CD4-positive, alpha-beta T cell treated with Interleukin-17A for 4 hours (primary cell): ENCODE data around the gene CEP78.
"Not testable (repeated sequence)": the region's sequence is repeated elsewhere in the genome, so short reads cannot be mapped to it uniquely, and the experiment has no call there.

ENCODE experiments used
- DNase-seq: peaks from one replicate; pipeline ENCODE4 v3.0.0-alpha.2; 2020; ENCODE audit warnings: mixed read lengths

Gene CEP78

DNA sequence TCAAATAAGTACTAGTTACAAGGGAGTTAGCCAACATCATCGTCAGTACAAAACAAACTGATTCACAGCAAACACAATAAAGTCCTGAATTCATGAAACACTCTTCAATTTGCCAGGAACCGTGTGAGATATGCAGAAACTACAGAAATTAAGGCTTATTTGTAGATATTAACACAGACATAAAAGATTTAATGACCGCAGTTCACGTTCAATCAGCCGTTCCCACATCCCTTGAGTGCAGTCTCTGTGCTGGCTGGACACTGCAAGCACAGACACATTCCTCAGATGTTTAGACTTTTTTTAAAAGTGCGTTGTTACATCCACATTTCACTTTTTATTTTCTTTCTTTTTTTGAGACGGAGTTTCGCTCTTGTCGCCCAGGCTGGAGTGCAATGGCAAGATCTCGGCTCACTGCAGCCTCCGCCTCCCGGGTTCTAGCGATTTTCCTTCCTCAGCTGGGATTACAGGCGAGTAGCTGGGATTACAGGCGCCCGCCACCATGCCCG, 566 bp upstream of the CEP78 start:
- DNase-seq: no peak

DNA sequence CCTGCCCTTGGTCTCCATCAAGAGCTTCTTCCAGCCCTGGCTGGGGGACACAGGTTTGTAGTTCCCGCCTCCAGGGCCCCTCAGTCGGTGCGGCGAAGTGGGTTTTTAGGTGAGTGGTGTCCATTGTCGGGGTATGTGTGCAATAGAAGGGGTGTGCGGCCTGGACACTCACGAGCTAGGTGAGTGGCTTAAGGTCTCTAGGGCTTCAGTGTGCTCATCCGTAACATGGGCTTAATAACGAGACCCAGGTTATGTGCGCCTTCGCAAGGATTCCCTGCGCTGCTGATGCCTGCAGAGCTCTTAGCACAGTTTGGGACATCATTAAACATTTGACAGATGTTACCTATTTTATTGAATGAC, 656 bp downstream of the CEP78 start:
- DNase-seq: no peak

DNA sequence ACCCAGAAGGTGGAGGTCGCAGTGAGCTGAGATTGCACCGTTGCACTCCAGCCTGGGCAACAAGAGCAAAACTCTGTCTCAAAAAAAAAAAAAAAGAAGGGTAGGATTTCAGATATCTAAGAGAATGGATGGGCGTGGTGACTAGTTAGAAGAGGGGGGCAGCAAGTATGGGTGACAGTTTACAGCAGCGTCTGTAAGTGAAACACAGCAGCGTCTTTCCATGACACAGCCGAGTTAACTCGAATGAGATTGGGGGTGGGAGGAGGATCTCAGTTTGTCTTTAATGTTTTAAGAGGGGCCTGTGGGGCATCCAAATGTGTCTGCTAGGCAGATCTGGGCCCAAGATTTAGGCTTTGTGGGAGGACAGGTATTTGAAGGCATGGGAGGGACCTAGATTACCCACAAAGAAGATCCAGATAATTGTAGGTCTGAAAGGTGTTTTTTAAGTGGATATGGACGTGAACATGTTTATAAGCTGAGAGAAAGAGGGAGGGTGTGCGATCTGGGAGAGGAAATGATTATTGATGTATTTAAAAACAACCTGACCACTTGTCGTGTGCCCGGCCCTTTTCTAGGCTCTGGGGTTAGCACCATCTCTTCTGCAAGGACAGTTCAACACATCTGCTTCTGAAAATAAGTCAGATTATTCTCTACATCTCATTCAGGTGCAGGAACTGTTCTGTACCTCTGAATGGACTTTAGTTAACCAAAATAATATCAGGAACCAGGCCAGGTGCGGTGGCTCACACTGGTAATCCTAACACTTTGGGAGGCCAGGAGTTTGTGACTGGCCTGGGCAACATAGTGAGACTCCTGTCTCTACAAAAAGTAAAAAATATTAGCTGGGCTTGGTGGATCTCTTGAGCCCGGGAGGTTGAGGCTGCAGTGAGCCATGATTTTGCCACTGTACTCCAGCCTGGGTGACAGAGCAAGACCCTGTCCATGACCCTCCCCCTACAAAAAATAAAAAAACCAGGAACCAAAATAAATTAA, 2.5 kb downstream of the CEP78 start:
- no peak for DNase-seq

DNA sequence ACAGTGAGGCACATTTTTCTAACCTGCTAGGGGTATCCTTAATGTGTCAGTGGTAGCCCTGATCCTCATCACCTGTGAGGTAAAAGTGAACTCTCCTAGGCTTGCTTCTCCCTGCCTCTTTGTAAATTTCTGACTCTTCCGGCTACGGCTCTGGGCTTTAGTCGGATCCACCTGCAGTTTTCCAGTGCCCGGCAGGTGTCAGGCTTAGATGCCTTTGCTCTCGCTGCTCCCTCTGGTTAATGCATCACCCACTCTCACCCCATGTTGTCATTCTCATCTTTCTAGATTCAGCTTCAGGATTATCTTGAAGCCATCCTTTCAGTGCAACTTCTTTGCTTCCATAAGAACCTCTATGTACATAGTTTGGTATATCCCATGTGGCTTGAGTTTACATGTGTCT, 3.6 kb downstream of the CEP78 start:
- DNase-seq: peak; percentile 8

DNA sequence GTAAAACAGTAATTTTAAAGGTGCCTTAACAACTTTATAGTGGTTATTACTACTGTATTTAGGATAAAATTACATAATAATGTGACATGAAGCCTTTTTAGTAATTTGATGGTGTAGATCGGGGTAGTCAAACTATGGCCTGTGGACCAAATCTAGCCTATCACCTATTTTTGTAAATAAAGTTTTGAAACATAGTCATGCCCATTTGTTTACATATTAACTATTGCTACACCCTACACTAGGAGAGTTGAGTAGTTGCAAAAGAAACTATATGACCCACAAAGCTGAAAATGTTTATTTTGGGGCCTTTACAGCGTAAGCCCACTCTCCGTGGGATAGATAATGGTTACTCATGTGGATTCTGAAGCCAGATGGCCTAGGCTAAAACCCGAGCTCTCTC, 6.2 kb downstream of the CEP78 start:
- DNase-seq: no peak

DNA sequence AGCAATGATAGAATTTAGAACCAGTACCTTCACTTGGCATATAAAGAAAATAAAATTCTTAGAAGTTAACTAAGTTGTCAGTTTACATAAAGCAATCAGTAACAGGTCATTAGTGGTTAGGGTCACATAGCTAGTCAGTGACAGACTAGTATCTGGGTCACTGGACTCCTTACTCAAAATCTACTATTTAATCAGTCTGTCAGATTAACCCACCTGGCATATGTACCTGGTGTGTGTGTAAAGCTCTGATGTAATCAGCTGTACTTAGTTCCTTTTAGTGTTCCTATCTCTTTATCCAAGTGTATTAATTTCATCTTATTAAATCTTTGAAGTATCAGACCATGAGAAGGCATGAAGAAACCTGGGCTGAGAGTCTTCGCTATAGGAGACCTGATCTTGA, 7.3 kb downstream of the CEP78 start:
- DNase-seq: no peak

DNA sequence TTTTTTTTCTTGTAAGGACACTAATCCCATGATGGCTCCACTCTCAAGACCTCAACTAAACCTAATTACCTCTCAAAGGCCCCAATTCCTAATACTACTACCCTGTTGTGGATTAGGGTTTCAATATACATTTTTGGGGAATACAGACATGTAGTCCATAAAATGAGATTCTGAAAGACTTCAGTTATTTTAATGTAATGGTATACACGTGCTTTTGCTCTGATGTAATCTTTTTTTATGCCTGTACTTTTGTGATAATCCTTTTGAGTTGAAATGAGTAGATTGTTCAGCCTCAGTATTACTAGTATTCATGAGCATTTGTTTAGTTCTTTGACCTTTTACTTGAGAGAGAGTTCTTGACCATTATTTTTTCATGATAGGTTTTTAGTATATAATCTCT, 9.5 kb downstream of the CEP78 start:
- DNase-seq: no peak

DNA sequence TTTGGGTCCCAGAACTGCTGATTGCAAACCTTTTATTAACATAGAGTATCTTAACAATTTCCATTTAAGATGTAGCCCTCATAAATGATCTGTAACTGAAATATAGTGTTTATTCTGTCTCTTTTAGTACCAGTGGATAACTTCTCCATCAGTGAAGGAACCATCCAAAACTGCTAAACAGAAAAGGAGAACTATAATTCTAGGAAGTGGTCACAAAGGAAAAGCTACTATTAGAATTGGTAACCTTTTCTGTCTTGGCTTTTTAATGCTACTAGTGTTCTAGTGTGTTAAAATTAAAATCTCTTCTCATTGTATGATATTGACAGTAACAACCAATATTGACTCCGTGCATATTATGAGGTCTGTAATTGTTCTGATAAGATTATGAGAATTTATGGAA, 12.8 kb downstream of the CEP78 start:
- no peak for DNase-seq

DNA sequence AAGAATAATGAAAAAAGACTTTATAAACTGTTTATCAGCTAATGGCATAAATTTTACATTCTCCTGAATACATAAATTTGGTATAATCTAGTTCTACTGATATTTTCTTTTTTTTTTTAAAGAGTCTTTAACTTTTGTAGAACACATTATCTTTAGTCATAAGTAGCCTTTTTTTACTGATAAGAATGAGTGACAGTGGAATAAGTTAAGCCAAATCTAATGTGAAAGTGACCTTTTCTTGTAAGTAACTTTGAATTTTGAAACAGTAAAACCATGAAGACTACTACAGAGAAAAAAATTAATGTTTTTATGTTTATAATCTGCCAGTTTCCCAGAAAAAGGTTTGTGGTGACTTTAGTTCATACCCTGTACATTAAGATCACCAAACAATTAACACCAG, 13.7 kb downstream of the CEP78 start:
- DNase-seq: no peak

DNA sequence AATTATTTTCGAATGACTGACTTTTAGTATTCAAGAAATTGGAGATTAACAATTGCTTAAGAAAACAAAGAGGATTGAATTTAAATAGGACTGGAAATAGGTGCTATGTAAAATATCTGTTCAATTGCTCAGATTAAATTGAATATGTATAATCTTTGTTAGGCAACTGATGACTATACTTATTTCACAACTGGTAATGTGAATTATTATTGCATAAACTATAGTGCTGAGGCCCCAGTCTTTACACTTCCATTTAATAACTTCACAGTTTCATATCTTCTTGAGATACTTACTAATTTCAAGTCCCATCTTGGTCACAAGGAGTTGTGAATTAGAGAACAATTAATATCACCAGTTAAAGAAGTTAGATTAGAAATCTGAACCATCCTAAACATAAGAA, 16.7 kb downstream of the CEP78 start:
- DNase-seq: no peak

DNA sequence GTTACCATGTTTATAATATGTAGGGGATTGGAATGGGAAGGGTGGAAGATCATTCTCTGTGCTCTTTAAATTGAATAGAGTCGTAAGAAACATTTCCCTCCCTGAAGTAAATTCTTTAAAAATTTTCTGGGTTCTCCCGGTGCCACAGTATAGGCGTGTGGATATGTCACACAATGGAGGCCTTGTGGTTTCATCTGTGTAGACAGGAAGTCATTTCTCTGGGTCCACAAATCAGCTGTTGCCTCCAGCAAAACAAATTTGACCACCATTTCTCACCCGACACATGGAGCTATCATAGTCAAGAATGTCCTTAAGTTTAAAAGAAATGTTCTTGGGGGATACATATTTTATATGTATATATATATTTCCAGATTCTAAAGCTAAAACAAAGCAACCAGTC, 17.4 kb downstream of the CEP78 start:
- DNase-seq: no peak

DNA sequence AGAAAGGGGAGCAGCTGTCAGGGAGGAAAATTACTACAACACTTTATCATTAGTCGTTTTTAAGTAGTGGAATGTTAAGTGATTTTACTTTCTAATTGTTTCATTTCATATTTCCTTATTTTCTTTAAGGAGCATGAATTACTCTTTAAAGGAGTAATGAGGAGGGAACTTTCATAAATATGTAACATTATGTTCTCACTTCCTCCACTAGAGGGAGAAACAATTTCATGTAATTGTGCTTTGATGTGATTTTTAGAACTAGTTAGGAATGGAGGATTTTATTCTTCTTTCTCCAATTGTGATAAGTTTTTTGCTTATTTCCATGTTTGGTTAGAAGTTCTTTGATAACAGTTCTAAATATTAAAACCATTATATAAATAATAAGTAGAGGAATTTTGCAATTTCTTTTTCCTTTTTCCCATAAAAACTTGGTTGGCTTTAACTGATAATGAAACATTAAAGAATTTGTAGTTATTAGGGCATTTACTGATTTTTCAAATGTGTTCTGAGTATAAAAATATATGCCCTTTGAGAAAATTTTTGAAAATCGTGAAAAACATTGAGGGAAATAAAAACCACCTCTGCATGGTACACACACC, 25.6 kb downstream of the CEP78 start:
- no peak for DNase-seq

DNA sequence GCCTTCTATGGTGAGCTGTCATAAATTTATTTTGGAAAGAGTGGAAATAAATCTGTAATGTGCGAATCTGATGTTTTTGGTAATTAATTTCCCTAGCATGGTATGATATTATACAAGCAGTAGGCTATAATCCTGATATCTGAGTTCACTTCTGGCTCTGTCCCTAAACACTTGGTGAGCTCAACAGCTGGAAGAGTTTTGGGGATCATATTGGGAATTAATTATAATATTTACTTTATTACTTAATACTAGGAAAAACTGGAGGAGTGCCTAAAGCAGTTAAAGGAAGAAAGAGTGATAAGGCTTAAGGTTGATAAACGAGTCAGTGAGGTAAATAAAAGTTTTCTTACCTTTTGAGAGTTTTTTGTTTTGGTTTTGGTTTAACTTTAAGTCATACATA, 26.8 kb downstream of the CEP78 start:
- no peak for DNase-seq

DNA sequence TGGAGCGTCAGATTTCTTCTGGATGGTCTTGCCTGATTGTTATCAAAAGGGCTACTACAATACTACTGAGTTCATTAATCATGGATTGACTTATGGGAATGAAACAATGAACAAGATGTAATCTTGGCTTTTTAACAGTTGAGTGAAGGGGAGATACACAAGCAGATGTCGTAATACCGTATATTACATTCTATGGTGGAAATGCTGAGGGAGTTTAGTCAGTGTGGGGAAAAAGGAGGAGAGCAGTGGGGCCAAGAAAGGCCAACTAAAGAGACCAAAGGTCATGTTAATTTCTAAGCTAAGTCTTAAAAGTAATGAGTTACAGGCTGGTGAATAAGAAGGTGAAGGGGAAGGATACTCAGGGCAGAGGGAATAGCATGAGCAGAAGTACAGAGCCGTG, 32.0 kb downstream of the CEP78 start:
- no peak for DNase-seq

DNA sequence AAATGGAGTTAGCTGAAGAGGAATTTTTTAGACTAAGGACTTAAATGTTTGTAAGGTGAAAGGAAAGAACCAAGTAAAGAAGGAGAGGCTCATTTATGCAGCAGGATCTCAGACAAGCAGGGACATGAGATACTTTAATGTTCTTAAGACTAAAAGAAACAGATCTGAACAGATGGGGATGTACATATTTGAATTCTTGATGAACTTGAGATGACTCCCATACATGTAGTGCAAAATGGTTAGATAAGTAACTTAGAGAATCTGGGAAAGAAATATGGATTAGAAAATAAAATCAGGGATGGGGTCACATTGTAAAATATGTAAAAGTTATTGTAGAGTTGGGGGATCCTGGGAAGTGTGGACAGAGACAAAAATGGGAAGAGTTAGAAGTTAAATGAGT, 33.9 kb downstream of the CEP78 start:
- no peak for DNase-seq

DNA sequence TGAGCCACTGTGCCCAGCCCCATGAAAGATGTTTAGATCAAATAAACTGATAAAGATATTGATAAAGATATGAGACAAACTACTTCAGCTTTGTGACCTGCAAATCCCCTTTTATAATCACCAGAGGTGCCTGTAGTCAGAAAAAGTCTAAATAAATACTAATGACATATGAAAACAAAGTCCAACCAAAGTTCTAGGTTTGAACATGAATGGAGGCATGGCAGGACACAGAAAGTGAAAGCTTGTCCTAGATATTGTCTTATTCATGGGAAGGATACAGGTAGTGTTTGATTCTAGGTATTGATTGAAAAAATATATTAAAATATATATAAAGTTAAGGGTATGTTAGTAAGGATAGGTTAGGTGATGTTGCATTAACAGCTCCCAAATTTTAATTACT, 36.4 kb downstream of the CEP78 start:
- DNase-seq: no peak

DNA sequence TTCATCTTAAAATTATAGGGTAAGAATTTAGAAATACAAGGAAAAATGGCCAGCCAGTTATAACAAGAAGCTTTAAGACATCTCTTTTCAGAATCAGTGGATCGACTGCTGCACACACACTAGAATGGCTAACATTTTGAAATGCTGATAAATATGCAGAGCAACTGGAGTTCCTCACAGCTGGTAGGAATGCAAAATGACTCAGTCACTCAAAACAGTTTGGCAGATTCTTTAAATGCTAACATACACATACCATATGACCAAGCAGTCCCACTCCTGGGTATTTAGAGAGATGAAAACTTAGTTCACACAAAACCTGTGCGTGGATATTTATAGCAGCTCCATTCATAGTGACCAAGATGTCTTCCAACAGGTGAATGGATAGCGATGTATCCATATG, 37.9 kb downstream of the CEP78 start:
- DNase-seq: no peak

DNA sequence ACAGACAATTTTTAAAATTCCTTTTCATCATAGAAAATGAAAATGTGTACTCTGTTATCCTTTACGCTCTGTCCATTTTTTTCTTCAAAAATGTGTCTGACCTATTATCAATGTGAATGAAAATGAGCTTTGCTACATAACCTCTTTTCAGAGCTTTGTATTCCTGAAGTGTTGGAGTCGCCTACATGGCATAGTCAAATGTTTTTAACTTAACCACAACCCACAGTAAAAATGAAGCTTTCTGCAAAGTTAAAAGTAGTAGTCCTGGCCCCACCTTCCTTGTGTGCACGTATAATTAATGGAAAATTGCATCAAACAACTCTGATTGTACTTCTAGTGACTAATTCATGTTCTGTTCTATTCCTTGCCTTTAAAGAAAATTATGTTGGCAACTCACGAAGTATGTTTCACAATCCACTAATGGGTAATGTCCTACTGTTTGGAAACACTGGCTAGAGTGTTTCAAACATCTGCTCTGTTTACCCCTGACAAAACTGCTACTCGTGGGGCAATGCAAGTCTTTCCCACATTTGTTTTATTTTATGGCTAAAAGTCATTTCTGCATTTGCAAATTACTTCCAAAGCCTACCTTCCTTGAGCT, 42.4 kb downstream of the CEP78 start:
- DNase-seq: no peak

DNA sequence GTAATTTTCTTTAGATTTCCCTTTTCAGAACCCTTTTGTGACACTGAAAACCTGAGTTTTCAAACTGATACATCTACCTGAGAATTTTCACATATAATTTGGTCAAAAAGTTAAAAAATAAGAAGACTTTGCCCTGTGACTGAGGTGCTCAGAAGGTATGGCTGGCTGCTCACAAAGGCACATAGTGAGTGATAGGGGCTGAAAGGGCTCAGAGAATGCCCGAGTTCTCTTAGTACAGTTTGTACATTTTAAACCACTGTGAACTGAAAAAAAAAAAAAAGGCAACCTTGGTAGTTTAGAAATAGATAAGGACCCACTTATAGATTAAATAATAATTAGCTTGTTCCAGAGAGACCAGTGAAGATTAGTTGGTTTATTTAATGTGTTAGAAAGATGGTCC, 42.9 kb downstream of the CEP78 start:
- no peak for DNase-seq

DNA sequence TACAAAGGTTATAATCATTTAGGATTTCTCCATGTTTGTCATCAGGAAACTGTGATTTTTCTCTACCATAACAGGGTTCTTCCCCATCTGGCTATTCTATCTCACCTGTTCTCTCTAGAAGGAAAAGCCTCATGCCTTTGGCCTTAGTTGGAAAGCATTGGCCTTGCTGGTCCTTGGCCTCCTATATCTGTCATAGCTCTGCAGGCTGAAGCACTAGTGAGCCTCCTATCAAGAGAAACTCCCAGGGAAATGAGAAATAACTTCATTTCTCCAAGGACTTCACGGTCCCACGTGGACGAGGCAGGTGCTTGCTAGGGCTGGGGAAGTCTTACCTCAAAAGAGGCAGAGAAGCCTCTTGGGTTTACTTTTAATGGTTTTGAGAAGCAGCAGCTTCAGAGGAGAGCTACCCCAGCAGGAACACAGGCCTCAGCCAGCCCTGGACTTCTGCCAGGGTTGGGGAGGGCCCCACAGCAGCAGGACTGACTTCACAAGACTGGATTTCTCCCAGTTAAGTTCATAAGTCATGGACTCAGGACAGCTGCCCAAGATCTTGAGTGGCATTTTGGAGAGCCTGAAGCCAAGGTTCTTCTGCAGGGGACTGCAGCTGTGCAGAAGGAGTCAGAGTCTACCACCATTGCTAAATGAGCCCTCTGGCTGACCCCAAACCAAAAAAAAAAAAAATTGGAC, 45.2 kb downstream of the CEP78 start:
- no peak for DNase-seq

DNA sequence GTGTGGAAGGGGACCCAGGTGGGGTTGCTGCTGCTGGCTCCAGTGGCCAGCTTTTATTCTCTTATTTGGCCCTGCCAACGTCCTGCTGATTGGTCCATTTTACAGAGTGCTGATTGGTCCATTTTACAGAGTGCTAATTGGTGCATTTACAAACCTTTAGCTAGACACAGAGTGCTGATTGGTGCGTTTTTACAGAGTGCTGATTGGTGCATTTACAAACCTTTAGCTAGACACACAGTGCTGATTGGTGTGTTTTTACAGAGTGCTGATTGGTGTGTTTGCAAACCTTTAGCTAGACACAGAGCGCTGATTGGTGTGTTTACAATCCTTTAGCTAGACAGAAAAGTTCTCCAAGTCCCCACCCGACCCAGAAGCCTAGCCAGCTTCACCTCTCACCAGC, 48.3 kb downstream of the CEP78 start:
- DNase-seq: not testable (repeated sequence)

DNA sequence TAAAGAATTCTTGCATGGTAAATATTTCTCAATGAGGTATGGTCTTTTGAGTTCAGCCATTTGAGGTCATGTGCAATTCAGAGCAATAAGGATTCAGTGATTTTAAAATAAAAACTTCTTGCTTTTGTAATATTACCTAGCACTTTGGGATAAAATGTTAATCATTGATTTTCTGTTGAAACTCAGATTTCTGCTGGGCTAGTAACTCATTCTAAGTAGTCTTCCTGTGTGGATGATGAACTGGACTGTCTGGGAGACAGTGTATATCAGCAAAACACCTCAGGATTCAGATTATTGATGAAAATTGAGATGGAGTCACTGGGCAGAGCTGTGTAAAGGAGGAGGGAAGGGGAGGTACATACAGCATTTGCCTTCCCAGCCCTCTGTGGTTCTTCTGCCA, 50.2 kb downstream of the CEP78 start:
- DNase-seq: no peak

DNA sequence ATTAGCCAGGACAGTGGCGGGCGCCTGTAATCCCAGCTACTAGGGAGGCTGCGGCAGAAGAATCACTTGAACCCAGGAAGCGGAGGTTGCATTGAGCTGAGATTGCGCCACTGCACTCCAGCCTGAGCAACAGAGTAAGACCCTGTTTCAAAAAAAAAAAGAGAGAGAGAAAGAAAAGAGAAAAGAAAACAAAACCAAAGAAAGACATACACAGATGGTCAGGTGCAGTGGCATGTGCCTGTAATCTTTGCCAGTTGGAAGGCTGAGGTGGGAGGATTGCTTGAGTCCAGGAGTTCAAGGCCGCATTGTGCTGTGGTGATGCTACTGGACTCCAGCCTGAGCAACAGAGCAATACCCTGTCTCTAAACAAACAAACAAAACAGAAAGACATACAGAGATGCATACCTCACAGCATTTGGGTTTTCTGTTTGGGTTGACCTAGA, 51.1 kb downstream of the CEP78 start:
- DNase-seq: no peak
